Activated naive CD4-positive, alpha-beta T cell treated with anti-CD3 and anti-CD28 coated beads, Interleukin-2, amount 50 U/mL, for 72 hours (primary cell): Measurements from ENCODE around the gene AP2B1. TPM values are rescaled to one million over a fixed set of nuclear protein-coding genes. Genes with fewer than 3 reads are reported as not detected.

Source experiments
- ATAC-seq, 2 donors: fragments of 150-1000 bp; cut with Tn5 transposase; 2 replicates each; pipeline ENCODE4 v1.10.0; 2021; ENCODE audit warnings: mild to moderate bottlenecking in 2 of 2, moderate library complexity in 2 of 2
- DNase-seq, 2 donors: peaks; one replicate each; pipeline ENCODE4 v3.0.0; 2021 to 2022; ENCODE audit warnings: low spot score in 2 of 2
- H3K27ac Mint-ChIP-seq, 2 donors: one replicate each; pipeline ENCODE4 v1.8.0; 2022; ENCODE audit warnings: mild to moderate bottlenecking in 2 of 2, mixed read lengths in 2 of 2
- H3K36me3 Mint-ChIP-seq, 2 donors: one replicate each; pipeline ENCODE4 v1.8.0; 2022; ENCODE audit warnings: mixed read lengths in 2 of 2
- H3K9me3 Mint-ChIP-seq, 2 donors: one replicate each; pipeline ENCODE4 v1.8.0; 2022; ENCODE audit warnings: mixed read lengths in 2 of 2
- total RNA-seq, 2 donors: library from RNA; stranded (reverse); gene quantifications; one replicate each; pipeline ENCODE4 v1.2.3, GENCODE V29; 2022

AP2B1 gene
- total RNA-seq, 2 donors from 2014 or later = 185 to 202 TPM

- H3K9me3 Mint-ChIP-seq = no peaks in the 10 kb centered on the region
- ATAC-seq (no peak), DNase-seq (no peak)
- H3K36me3 Mint-ChIP-seq = no peaks in the 10 kb centered on the region
- H3K27ac Mint-ChIP-seq = no peak overlapping the region
These were observed 187.9 kb downstream of the AP2B1 start for GRCh38 chr17:35775039-35775438.

- Mint-ChIP-seq H3K27ac (no peak overlapping the region), H3K9me3 (no peaks in the 10 kb centered on the region), H3K36me3 (no peaks in the 10 kb centered on the region)
- ATAC-seq (no peak), DNase-seq (no peak)
These were observed 188.5 kb downstream of the AP2B1 start for GRCh38 chr17:35775583-35775982.

Other genes starting within 250 kb of the AP2B1 start
- 10 to 100 TPM; 64.6 to 96.7 TPM for gene SLFN11, start 213.7 kb upstream of the AP2B1 start, total RNA-seq
- 10 to 100 TPM; 11.1 to 12.0 TPM for gene SLFN12, start 154.8 kb upstream of the AP2B1 start, total RNA-seq
- 10 to 100 TPM; 37.9 to 41.2 TPM for gene SLFN13, start 138.6 kb upstream of the AP2B1 start, total RNA-seq
- gene SLFN12L, start 49.6 kb upstream of the AP2B1 start, total RNA-seq = 10 to 100 TPM; 33.7 to 43.2 TPM
- gene SLFN14, start 26.5 kb upstream of the AP2B1 start, total RNA-seq = under 1 TPM in 1 of 2 donors, not detected in 1; 0.08 TPM
- 1 to 10 TPM; 5.1 to 5.6 TPM for gene PEX12, start 8.8 kb upstream of the AP2B1 start, total RNA-seq
- gene RASL10B, start 144.3 kb downstream of the AP2B1 start, total RNA-seq = 1 to 10 TPM in 1 of 2 donors, not detected in 1; 1.1 TPM
- under 1 TPM in 1 of 2 donors, not detected in 1; 0.16 TPM for gene GAS2L2, start 165.9 kb downstream of the AP2B1 start, total RNA-seq
- gene C17orf50, start 173.6 kb downstream of the AP2B1 start, total RNA-seq = not detected
- gene MMP28, start 208.3 kb downstream of the AP2B1 start, total RNA-seq = under 1 TPM in 1 of 2 donors, not detected in 1; 0.74 TPM
- 100 to 1,000 TPM; 283 to 312 TPM for gene TAF15, start 222.2 kb downstream of the AP2B1 start, total RNA-seq